K562 (cell line): Measurements from ENCODE around the gene ZFP57. TPM values are rescaled to one million over a fixed set of nuclear protein-coding genes. Genes with fewer than 3 reads are reported as not detected.

Source experiments
- BCLAF1 ChIP-seq, 2 experiments: fragments of 450-650 bp in 1 of 2; IDR thresholded peaks; 2 replicates each; pipeline ENCODE4 v1.6.1; 2011 to 2017; ENCODE audit warnings: low read depth in 2 of 2, antibody characterized with exemption in 1 of 2, borderline replicate concordance in 1 of 2, low read length in 1 of 2, mild to moderate bottlenecking in 1 of 2, mixed read lengths in 1 of 2; ENCODE audit not compliant: control insufficient read depth in 1 of 2
- CEBPZ ChIP-seq: fragments of 150-350 bp; IDR thresholded peaks from 2 replicates; pipeline ENCODE4 v1.6.1; 2014; ENCODE audit warnings: low read depth, mild to moderate bottlenecking, low read length, borderline replicate concordance
- EP300 ChIP-seq: IDR thresholded peaks from 2 replicates; pipeline ENCODE4 v1.6.1; 2012; ENCODE audit warnings: low read length, improper control_type of control experiment
- ETS2 ChIP-seq: IDR thresholded peaks from 2 replicates; pipeline ENCODE4 v1.6.1; 2016; ENCODE audit warnings: borderline replicate concordance, missing genetic modification characterization, mild to moderate bottlenecking, moderate library complexity, missing compliant biosample characterization; ENCODE audit not compliant: poor library complexity, severe bottlenecking
- EZH2 ChIP-seq: IDR thresholded peaks from 2 replicates; pipeline ENCODE4 v1.6.1; 2012; ENCODE audit warnings: low read depth, mild to moderate bottlenecking, inconsistent platforms, low read length, borderline replicate concordance
- GABPB1 ChIP-seq: sonication (generic); formaldehyde crosslinking; IDR thresholded peaks from 2 replicates; pipeline ENCODE4 v1.8.0; 2022; ENCODE audit warnings: mild to moderate bottlenecking, missing genetic modification reagents
- HDAC2 ChIP-seq: fragments of 450-650 bp; IDR thresholded peaks from 2 replicates; pipeline ENCODE4 v1.6.1; 2016; ENCODE audit warnings: mild to moderate bottlenecking
- LEF1 ChIP-seq: fragments of 450-650 bp; IDR thresholded peaks from 2 replicates; pipeline ENCODE4 v1.6.1; 2016; ENCODE audit warnings: mild to moderate bottlenecking
- NCOA1 ChIP-seq: fragments of 450-650 bp; IDR thresholded peaks from 2 replicates; pipeline ENCODE4 v1.6.1; 2016; ENCODE audit warnings: low read depth
- PHF21A ChIP-seq: fragments of 450-650 bp; IDR thresholded peaks from 2 replicates; pipeline ENCODE4 v1.6.1; 2017; ENCODE audit warnings: low read depth, borderline replicate concordance
- RBFOX2 ChIP-seq: fragments of 200-400 bp; formaldehyde crosslinking; IDR thresholded peaks from 2 replicates; pipeline ENCODE4 v1.6.1; 2017; ENCODE audit warnings: low read depth, mild to moderate bottlenecking, low read length, moderate library complexity
- SREBF1 ChIP-seq: fragments of 150-350 bp; IDR thresholded peaks from 2 replicates; pipeline ENCODE4 v1.6.1; 2014; ENCODE audit warnings: antibody characterized with exemption, low read depth, low read length, borderline replicate concordance
- TAL1 ChIP-seq: fragments of 450-650 bp; IDR thresholded peaks from 2 replicates; pipeline ENCODE4 v1.6.1; 2016; ENCODE audit warnings: mild to moderate bottlenecking
- THAP7 ChIP-seq: fragments of 250-450 bp; sonication (Bioruptor Pico); IDR thresholded peaks from 2 replicates; pipeline ENCODE4 v1.5.0; 2021
- ZBTB17 ChIP-seq: fragments of 450-650 bp; formaldehyde crosslinking; IDR thresholded peaks from 2 replicates; pipeline ENCODE4 v1.4.0; 2020; ENCODE audit warnings: mild to moderate bottlenecking
- ZNF263 ChIP-seq: sonication (generic); formaldehyde crosslinking; IDR thresholded peaks from 2 replicates; pipeline ENCODE4 v1.8.0; 2022; ENCODE audit warnings: mild to moderate bottlenecking, missing genetic modification reagents, borderline replicate concordance
- ZNF324 ChIP-seq: fragments of 250-450 bp; sonication (Bioruptor Pico); IDR thresholded peaks from 2 replicates; pipeline ENCODE4 v1.4.0; 2020; ENCODE audit warnings: mild to moderate bottlenecking
- polyA plus RNA-seq, 8 experiments: library from polyadenylated mRNA; depleted of rRNA in 4 of 8; stranded (reverse) in 5 of 8; unstranded in 3 of 8; fragments of >200 nt; fragmentation: Nextera tagmentation in 2 of 8; fragmentation: Illumina TruSeq in 1 of 8; extraction: Ambion mirVana in 2 of 8; extraction: Trizol in 1 of 8; gene quantifications; 2 replicates each; pipeline versions ENCODE4 v1.2.1 to v1.2.3, GENCODE V29; 2011 to 2014; ENCODE audit warnings: inconsistent platforms in 1 of 8, missing spikeins in 1 of 8
- total RNA-seq, 7 experiments: library from RNA; depleted of rRNA in 6 of 7; stranded (reverse); fragments of >200 nt in 6 of 7; fragmentation: Illumina TruSeq in 2 of 7; extraction: Trizol in 2 of 7; gene quantifications; 2 replicates each; pipeline versions ENCODE4 v1.2.1 to v1.2.3, GENCODE V29; 2011 to 2021; ENCODE audit warnings: low replicate concordance in 1 of 7
- TF ChIP-seq, protein P1 (sequence below): sonication (generic); IDR thresholded peaks from 2 replicates; pipeline ENCODE4 v1.6.1; 2016
- TF ChIP-seq, protein P2 (sequence below): fragments of 250-450 bp; sonication (Bioruptor Pico); IDR thresholded peaks from 2 replicates; pipeline ENCODE4 v1.8.0; 2021; ENCODE audit warnings: borderline replicate concordance, mild to moderate bottlenecking, moderate library complexity; ENCODE audit not compliant: poor library complexity, severe bottlenecking

The ZFP57 gene
- total and polyA plus RNA-seq, 9 of the 15 experiments (the other 6 are each of a cell fraction or from before 2014, with no cell fraction given): 0.04 to 0.28 (median 0.13) TPM

- TF ChIP-seq SREBF1 (no peak), ZNF263 (peak; percentile 89), THAP7 (no peak), ZNF324 (CRISPR knock-in tag) (0 out of 2 replicates have a peak, but pooled peaks have one; percentile 47), BCLAF1 (IDR thresholded peaks at IDR 0.05; ENCODE audit: borderline replicate concordance in 1 of 2, control insufficient read depth in 1 of 2, low read depth in 2 of 2, low read length in 1 of 2) (no peak), EP300 (peak; percentile 39; the same call in 1 of the 2 replicates), CEBPZ (no peak), NCOA1 (peak; percentile 21; the same call in 1 of the 2 replicates), ETS2 (tag) (no peak), TAL1 (no peak), ZBTB17 (CRISPR knock-in tag) (peak; percentile 48; the same call in 1 of the 2 replicates), RBFOX2 (peak; percentile 64), LEF1 (0 out of 2 replicates have a peak, but pooled peaks have one; percentile 10), GABPB1 (CRISPR knock-in tag) (no peak; the same call in 1 of the 2 replicates), PHF21A (no peak), EZH2 (no peak), HDAC2 (peak; percentile 83)
- TF ChIP-seq, protein P1, sequence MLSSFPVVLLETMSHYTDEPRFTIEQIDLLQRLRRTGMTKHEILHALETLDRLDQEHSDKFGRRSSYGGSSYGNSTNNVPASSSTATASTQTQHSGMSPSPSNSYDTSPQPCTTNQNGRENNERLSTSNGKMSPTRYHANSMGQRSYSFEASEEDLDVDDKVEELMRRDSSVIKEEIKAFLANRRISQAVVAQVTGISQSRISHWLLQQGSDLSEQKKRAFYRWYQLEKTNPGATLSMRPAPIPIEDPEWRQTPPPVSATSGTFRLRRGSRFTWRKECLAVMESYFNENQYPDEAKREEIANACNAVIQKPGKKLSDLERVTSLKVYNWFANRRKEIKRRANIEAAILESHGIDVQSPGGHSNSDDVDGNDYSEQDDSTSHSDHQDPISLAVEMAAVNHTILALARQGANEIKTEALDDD: no peak
- TF ChIP-seq, protein P2, sequence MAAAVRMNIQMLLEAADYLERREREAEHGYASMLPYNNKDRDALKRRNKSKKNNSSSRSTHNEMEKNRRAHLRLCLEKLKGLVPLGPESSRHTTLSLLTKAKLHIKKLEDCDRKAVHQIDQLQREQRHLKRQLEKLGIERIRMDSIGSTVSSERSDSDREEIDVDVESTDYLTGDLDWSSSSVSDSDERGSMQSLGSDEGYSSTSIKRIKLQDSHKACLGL (CRISPR knock-in tag): no peak
These were observed 49.6 kb downstream of the ZFP57 start (continued) for GRCh38 chr6:29631209-29631810.
